Activated CD8-positive, alpha-beta memory T cell treated with anti-CD3 and anti-CD28 coated beads, Interleukin-2, amount 10 ng/mL, durations not matched to agents 7 days and 5 days (primary cell): Measurements from ENCODE around the gene IRS2. TPM values are rescaled to one million over a fixed set of nuclear protein-coding genes. Genes with fewer than 3 reads are reported as not detected.

Experiments
- ATAC-seq: fragments of 150-1000 bp; cut with Tn5 transposase; one replicate; pipeline ENCODE4 v1.10.0; 2021; ENCODE audit warnings: moderate library complexity
- CTCF ChIA-PET: fragments of 350-600 bp; sonication (Branson Sonifier 250); formaldehyde crosslinking; loops from one replicate; lab custom pipeline; 2021; ENCODE audit warnings: antibody characterized with exemption; lab: Charles Lee
- DNase-seq: peaks from one replicate; pipeline ENCODE4 v3.0.0-alpha.2; 2020
- H3K27ac Mint-ChIP-seq: one replicate; pipeline ENCODE4 v1.8.0; 2021; ENCODE audit warnings: mild to moderate bottlenecking, mixed read lengths
- H3K27me3 Mint-ChIP-seq: one replicate; pipeline ENCODE4 v1.8.0; 2021; ENCODE audit warnings: mixed read lengths
- H3K36me3 Mint-ChIP-seq: one replicate; pipeline ENCODE4 v1.8.0; 2021; ENCODE audit warnings: mild to moderate bottlenecking, mixed read lengths
- H3K4me1 Mint-ChIP-seq: one replicate; pipeline ENCODE4 v1.8.0; 2021; ENCODE audit warnings: mixed read lengths
- H3K4me3 Mint-ChIP-seq: one replicate; pipeline ENCODE4 v1.8.0; 2021; ENCODE audit warnings: mild to moderate bottlenecking, moderate library complexity, mixed read lengths
- H3K9me3 Mint-ChIP-seq: one replicate; pipeline ENCODE4 v1.8.0; 2022; ENCODE audit warnings: low read depth, mixed read lengths
- total RNA-seq, 2 experiments: library from RNA; stranded (reverse); gene quantifications; one replicate each; pipeline ENCODE4 v1.2.3, GENCODE V29; 2021

IRS2 gene
- total RNA-seq, 2 experiments from 2014 or later: 1.6 to 2.0 TPM

DNA sequence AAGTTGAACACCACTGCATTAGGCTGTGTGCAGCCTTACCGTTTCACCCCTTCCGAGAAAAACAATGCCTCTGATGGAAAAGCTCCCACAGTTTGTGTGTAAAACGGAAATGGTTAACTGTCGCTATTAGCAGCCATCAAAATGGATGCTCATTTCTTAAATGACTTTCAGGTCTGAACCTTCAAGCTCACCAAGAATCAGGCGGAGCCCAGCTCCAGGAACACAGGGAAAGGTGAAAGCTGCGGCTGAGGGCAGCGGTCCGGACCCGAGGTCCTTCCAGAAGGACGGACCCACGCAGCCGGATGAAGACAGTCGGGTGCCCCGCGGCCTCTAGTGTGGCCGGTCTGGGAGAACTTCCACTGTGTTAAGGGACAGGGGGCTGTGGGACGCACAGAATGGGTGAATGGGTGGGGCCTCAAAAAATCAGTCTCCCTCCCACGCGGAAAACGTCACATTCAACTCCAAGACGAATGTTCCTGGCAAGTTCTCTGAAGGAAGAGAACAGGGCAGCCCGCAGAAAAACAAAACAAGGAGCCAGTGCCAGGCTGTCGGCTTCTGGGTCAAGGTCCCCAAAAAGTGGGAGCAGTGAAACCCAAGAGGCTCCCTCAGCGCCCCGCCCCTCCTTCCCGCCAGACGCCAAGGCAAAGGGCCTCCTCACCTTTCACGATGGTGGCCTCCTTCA, 4.9 kb downstream of the IRS2 start:
- H3K36me3 Mint-ChIP-seq: no peaks in the 10 kb centered on the region
- no peak overlapping the region for H3K4me3 Mint-ChIP-seq
- CTCF ChIA-PET: no interaction called here
- no peak for ATAC-seq
- DNase-seq: no peak
- no peaks in the 10 kb centered on the region for H3K9me3 Mint-ChIP-seq
- no peak overlapping the region for H3K27ac Mint-ChIP-seq
- H3K4me1 Mint-ChIP-seq: peaks cover 26% of the 10 kb centered on the region
- no peaks in the 10 kb centered on the region for H3K27me3 Mint-ChIP-seq

DNA sequence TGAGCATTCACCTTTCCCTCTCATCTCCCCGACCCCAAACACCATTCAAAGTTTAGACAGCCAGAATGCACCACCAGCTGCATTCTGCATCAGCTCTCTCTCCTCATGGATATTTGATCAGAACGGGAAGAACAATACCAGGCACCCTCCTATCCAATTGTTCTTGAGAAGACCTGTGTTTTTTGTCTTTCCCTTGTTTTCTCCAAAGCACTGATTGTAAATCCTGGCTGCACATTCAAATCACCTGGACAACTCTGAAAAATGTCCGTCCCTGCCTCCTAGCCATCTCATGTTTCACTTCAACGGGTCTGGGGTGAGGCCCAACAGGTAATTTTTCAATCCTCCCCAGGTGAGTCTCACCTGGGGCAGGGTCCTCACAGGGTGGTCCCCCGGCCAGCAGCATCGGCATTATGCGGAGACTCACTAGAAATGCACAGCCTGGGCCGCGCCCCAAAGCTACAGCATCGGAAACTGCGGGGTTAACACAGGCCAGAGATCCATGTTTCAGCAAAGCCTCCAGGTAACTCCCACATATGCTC, 5.5 kb downstream of the IRS2 start:
- no peak overlapping the region for H3K27ac Mint-ChIP-seq
- no peaks in the 10 kb centered on the region for H3K36me3 Mint-ChIP-seq
- CTCF ChIA-PET: interaction anchor here (1.0 kb wide), 1 partner anchor 10 kb away, joined by 4 read pairs; no protein-coding TSS in a partner anchor
- no peak overlapping the region for H3K4me3 Mint-ChIP-seq
- DNase-seq: no peak
- peaks cover 29% of the 10 kb centered on the region for H3K4me1 Mint-ChIP-seq
- ATAC-seq: no peak
- H3K27me3 Mint-ChIP-seq: no peaks in the 10 kb centered on the region
- no peaks in the 10 kb centered on the region for H3K9me3 Mint-ChIP-seq

DNA sequence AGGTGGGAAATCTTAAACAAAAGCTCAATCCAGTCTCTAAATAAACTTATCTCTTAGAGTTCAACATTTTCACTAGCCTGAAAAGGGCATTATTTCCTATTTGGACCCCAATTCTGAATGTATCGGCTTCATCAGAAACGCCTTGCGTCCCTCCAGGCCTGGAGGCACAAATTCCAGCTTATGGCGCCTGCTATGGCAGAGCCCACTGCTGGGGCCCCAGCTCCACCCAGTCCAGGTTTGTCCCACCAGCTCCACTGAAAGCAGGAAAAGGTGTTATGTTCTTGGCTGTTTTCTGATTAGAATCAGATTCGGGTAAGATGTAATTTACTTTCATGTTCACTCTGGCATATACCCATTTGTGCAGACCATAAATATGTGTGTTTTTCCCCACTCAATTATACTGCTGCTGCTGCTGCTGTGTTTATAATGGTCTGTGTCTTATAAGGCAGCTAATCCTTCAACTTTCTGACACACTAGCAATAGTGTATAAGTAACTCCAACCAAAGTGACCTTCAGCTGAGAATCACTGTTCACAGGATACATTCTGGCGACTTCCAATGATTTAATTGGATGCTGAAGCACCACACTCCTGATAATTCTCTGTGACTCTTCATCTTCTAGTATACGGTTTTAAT, 6.4 kb downstream of the IRS2 start:
- no peaks in the 10 kb centered on the region for H3K27me3 Mint-ChIP-seq
- H3K4me3 Mint-ChIP-seq: no peak overlapping the region
- DNase-seq (no peak), ATAC-seq (no peak)
- H3K36me3 Mint-ChIP-seq: no peaks in the 10 kb centered on the region
- CTCF ChIA-PET: interaction anchor here (1.0 kb wide), 1 partner anchor 11 kb away, joined by 4 read pairs; no protein-coding TSS in a partner anchor
- H3K4me1 Mint-ChIP-seq: peaks cover 27% of the 10 kb centered on the region
- H3K9me3 Mint-ChIP-seq: no peaks in the 10 kb centered on the region
- H3K27ac Mint-ChIP-seq: no peak overlapping the region

DNA sequence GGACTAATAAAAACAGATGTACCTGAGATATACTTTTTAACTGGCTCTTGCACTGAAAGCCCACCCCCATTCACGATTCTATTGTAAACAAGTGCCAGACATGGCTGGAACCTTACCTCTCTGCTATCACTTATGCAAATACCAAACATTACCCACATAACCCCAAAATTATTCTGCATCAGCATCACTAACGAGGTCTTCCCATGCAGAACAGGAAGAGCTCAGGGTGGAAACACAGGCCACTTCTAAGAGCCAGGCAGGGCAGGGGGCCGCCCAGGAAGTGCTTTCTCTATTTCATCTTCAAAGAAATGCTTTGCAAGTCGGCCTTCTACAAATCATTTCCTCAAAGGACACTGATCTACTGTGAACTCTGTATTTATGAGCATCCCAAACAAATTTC, 7.3 kb downstream of the IRS2 start:
- peak overlapping the region; percentile 12 for H3K4me3 Mint-ChIP-seq
- peak; percentile 52 for ATAC-seq

DNA sequence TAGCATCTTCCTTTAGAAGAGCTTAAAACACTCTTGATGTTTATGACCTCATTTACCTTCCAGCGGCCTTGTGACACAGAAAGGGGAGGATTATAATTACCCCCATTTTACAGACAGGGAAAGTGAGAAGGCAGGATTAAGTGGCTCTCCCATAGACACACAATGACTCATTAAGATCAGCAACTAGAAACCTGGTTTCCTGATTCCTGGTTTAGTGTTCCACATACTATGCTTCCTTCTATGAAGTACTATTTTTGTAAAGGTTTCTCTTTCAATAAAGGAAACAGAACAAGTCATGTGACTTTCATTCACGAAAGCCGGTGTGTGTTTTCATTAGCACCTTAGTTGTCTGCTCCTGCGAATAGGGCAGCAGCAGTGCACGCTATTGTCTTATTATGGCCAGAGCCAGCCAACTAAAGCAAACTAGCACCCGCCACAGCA, 8.3 kb downstream of the IRS2 start:
- no peaks in the 10 kb centered on the region for H3K27me3 Mint-ChIP-seq
- no peak for DNase-seq
- no peak overlapping the region for H3K27ac Mint-ChIP-seq
- CTCF ChIA-PET: no interaction called here
- no peaks in the 10 kb centered on the region for H3K9me3 Mint-ChIP-seq
- no peaks in the 10 kb centered on the region for H3K36me3 Mint-ChIP-seq
- H3K4me3 Mint-ChIP-seq: no peak overlapping the region
- peaks cover 27% of the 10 kb centered on the region for H3K4me1 Mint-ChIP-seq
- ATAC-seq: no peak

More for the DNA sequence above, 7.3 kb downstream of the IRS2 start:
- Mint-ChIP-seq H3K9me3 (no peaks in the 10 kb centered on the region), H3K4me1 (peaks cover 27% of the 10 kb centered on the region), H3K27me3 (no peaks in the 10 kb centered on the region), H3K27ac (peak overlapping the region; percentile 39), H3K36me3 (no peaks in the 10 kb centered on the region)
- DNase-seq: no peak
- CTCF ChIA-PET: no interaction called here

DNA sequence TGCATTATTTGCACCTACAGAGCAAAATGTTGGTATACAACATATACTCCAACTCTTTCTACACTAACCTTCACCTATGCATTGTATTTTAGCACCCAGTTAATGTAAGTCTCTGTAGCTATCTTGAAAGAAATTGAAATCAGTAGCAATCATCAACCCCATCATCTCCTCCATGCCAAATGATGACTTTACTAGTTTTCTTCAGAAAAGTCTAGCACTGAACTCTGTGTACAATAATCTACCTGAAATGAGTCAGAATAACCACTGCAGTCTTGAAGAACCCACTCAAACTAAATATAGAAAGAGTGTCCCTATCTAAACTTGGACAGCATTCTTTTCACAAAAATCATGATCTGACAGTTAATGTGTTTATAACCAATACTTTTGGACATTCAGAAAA, 9.8 kb downstream of the IRS2 start:
- Mint-ChIP-seq H3K4me3 (no peak overlapping the region), H3K36me3 (no peaks in the 10 kb centered on the region), H3K9me3 (no peaks in the 10 kb centered on the region), H3K4me1 (peaks cover 27% of the 10 kb centered on the region), H3K27me3 (no peaks in the 10 kb centered on the region), H3K27ac (no peak overlapping the region)
- DNase-seq (no peak), ATAC-seq (no peak)
- CTCF ChIA-PET: no interaction called here

DNA sequence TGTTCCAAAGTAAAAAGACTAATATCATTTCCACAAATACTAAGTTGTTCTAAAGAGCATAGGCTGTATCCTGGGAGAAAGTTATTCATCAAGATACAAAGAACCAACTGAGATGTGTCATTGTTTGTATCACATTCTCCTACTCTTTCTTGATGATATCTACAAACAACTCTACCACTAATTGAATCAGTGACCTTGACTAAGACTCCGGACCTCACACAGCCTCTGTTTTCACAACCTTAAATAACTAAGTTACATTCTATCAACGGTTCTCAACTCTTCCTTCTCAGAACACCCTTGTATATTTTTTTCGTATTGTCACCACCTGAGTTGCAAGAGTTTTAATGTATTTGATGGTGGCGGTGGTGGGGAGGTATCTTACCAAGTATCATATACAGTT, 12.6 kb downstream of the IRS2 start:
- DNase-seq (no peak), ATAC-seq (no peak)
- Mint-ChIP-seq H3K27me3 (no peaks in the 10 kb centered on the region), H3K4me3 (no peak overlapping the region), H3K4me1 (peaks cover 12% of the 10 kb centered on the region), H3K27ac (no peak overlapping the region), H3K9me3 (no peaks in the 10 kb centered on the region), H3K36me3 (no peaks in the 10 kb centered on the region)
- CTCF ChIA-PET: no interaction called here

DNA sequence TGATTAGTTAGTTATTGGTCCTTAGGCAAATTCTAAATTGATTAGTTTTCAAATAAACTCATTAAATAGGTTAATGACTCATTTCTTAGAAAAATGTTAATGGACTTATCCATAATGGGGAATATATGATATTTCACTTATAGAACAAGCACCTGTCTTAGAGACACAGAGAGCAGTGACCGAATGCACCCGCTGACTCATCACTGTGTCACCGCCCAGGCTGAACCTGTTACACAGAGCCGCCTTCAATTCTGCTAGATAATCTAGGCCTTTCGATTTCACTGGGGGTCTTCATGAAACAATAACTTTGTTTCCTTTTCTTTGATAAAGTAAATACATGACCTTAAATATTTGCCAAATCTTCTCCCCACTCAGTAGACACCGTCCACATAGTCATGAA, 13.1 kb downstream of the IRS2 start:
- Mint-ChIP-seq H3K36me3 (no peaks in the 10 kb centered on the region), H3K9me3 (no peaks in the 10 kb centered on the region), H3K27me3 (no peaks in the 10 kb centered on the region), H3K27ac (no peak overlapping the region), H3K4me3 (no peak overlapping the region), H3K4me1 (peaks cover 9% of the 10 kb centered on the region)
- no peak for DNase-seq
- no peak for ATAC-seq
- CTCF ChIA-PET: no interaction called here

DNA sequence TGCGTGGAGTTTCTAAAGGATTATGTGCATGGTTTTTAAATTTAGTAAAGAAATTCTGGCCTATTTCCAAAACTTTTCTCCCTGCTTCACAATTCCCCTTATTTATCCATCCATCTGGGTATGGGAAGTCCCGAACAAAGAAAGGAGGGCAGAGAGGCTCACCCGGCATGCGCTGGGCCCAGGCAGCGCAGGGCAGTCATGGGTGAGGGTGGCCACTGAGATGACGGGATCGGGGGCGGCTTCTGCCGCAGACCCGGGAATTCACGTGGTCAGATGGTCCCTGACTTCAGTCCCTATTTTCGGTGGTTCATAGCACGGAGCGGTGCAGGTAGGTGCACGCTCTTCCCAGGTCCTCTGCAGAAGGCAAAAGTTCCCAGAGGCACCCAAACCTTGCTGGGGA, 14.5 kb downstream of the IRS2 start:
- H3K9me3 Mint-ChIP-seq: no peaks in the 10 kb centered on the region
- no peak for ATAC-seq
- CTCF ChIA-PET: no interaction called here
- peaks cover 5% of the 10 kb centered on the region for H3K4me1 Mint-ChIP-seq
- H3K4me3 Mint-ChIP-seq: no peak overlapping the region
- H3K36me3 Mint-ChIP-seq: no peaks in the 10 kb centered on the region
- no peaks in the 10 kb centered on the region for H3K27me3 Mint-ChIP-seq
- H3K27ac Mint-ChIP-seq: no peak overlapping the region
- DNase-seq: no peak

DNA sequence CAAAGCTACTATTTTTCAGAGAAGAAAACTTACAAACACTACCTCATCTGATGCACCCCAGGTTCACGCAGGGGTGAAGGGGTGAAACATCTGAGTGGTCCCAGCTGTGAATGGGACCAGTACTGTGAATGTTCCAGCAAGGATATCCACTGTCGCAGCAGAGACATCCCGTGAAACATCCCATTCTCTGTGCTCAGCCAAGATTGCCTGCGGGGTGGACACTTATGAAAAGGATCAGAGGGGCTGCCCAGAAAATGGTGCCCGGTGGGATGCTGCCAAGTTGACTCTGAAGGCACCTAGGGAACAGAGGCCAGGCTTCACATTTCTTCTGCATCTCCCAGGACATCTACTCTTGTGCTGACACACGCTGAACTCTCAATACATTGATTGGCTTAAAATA, 15.9 kb downstream of the IRS2 start:
- CTCF ChIA-PET: no interaction called here
- Mint-ChIP-seq H3K27me3 (no peaks in the 10 kb centered on the region), H3K27ac (no peak overlapping the region)

DNA sequence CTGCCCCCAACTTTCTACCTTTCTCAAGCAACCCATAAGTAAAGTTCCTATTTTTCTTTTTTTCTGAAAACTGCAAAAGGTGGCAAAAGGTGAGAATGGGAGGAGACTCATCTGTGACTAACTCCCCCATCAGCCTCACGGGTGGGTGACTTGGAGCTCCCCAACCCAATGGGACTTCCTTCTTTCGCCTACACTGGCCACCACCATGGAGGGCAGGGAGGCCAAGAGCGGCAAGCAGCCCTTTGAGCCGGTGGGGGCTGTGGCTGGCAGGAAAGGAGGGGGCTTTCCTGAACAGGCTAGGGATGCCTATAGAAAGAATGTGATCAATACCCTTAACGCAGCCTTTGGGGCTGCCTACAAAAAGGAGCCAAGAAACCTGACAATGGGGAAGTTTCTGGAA, 16.5 kb downstream of the IRS2 start:
- no peak overlapping the region for H3K27ac Mint-ChIP-seq
- H3K9me3 Mint-ChIP-seq: no peaks in the 10 kb centered on the region
- no peak for DNase-seq
- H3K4me1 Mint-ChIP-seq: no peaks in the 10 kb centered on the region
- ATAC-seq: no peak
- no peaks in the 10 kb centered on the region for H3K36me3 Mint-ChIP-seq
- no peak overlapping the region for H3K4me3 Mint-ChIP-seq
- H3K27me3 Mint-ChIP-seq: no peaks in the 10 kb centered on the region
- CTCF ChIA-PET: no interaction called here

More for the DNA sequence above, 15.9 kb downstream of the IRS2 start:
- H3K36me3 Mint-ChIP-seq: no peaks in the 10 kb centered on the region
- no peak for ATAC-seq
- H3K9me3 Mint-ChIP-seq: no peaks in the 10 kb centered on the region
- H3K4me1 Mint-ChIP-seq: no peaks in the 10 kb centered on the region
- no peak overlapping the region for H3K4me3 Mint-ChIP-seq
- DNase-seq: no peak

DNA sequence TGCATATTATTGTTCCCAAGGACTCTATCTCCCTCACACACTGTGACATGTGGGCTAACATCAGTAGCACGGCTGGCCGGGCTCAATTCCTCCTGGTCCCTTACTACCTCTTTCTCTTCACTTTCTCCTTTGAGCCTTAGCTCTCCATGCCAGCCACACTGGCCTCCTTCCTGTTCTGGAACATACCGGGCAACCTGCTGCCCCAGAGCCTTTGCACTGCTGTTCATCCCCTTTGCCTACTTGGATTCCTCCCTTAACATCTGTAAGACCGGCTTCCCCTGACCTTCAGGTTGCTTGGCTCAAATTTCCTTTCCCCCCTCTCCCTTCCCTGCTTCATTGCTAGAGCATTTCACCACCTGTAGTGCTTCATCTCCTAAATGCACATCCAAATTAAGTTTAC, 17.1 kb downstream of the IRS2 start:
- CTCF ChIA-PET: no interaction called here
- H3K4me1 Mint-ChIP-seq: peaks cover 5% of the 10 kb centered on the region
- H3K27me3 Mint-ChIP-seq: no peaks in the 10 kb centered on the region
- DNase-seq (no peak), ATAC-seq (no peak)
- H3K4me3 Mint-ChIP-seq: no peak overlapping the region
- H3K9me3 Mint-ChIP-seq: no peaks in the 10 kb centered on the region
- H3K27ac Mint-ChIP-seq: no peak overlapping the region
- H3K36me3 Mint-ChIP-seq: no peaks in the 10 kb centered on the region

DNA sequence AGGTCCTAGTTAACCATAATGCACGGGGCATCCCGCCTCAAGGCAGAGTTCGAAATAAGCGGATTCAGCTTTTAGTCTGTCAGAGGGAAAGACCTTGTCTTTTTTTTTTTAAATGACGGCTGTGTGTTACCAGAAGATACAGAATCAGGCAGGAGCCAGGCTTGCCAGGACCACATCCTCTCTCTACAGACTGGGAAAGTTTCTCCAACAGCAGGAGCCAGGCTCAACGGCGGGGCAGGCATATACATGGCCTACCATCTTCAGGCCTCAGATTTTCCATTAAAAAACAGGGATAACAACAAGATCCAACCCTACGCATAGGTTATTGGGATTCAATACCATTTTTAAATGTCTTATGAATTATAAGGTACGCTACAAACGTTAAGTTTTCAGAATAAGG, 17.8 kb downstream of the IRS2 start:
- Mint-ChIP-seq H3K4me3 (no peak overlapping the region), H3K27ac (no peak overlapping the region), H3K36me3 (no peaks in the 10 kb centered on the region), H3K9me3 (no peaks in the 10 kb centered on the region), H3K27me3 (no peaks in the 10 kb centered on the region), H3K4me1 (peaks cover 5% of the 10 kb centered on the region)
- DNase-seq (no peak), ATAC-seq (no peak)
- CTCF ChIA-PET: no interaction called here

DNA sequence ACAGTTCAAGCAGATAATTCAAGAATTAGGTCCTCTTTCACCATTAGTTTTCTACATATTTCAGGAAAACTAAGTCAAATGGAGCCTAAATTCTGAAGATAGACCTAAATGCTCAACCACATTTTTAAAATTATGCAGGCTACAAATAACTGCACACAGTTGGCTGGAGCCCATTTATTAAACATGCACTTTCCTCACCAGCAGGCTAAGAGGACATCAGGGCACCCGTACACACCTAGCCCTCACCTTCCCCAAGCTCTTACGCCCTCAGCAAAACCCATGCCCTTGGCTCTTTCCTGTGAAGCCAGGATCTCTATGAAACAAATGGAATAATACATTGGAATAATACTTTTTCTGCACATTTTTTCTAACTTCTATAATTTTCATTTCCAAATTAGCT, 18.2 kb downstream of the IRS2 start:
- peaks cover 5% of the 10 kb centered on the region for H3K4me1 Mint-ChIP-seq
- no peaks in the 10 kb centered on the region for H3K9me3 Mint-ChIP-seq
- H3K27me3 Mint-ChIP-seq: no peaks in the 10 kb centered on the region
- CTCF ChIA-PET: no interaction called here
- H3K4me3 Mint-ChIP-seq: no peak overlapping the region
- no peak for ATAC-seq
- no peaks in the 10 kb centered on the region for H3K36me3 Mint-ChIP-seq
- no peak overlapping the region for H3K27ac Mint-ChIP-seq
- no peak for DNase-seq
